ENCODE data around the gene ARL17B.
A peak's percentile ranks its signal among the peaks of the same experiment; 100 is the strongest.
"Not testable (repeated sequence)": the region's sequence is repeated elsewhere in the genome, so short reads cannot be mapped to it uniquely, and the experiment has no call there.

The ARL17B gene

GRCh38 chr17:46291618-46292017 lies 69.9 kb downstream of the ARL17B start:
- not testable (repeated sequence) for DNase-seq (ENCODE audit: extremely low spot score, insufficient read length, low read depth); FAIRE-seq

DNA sequence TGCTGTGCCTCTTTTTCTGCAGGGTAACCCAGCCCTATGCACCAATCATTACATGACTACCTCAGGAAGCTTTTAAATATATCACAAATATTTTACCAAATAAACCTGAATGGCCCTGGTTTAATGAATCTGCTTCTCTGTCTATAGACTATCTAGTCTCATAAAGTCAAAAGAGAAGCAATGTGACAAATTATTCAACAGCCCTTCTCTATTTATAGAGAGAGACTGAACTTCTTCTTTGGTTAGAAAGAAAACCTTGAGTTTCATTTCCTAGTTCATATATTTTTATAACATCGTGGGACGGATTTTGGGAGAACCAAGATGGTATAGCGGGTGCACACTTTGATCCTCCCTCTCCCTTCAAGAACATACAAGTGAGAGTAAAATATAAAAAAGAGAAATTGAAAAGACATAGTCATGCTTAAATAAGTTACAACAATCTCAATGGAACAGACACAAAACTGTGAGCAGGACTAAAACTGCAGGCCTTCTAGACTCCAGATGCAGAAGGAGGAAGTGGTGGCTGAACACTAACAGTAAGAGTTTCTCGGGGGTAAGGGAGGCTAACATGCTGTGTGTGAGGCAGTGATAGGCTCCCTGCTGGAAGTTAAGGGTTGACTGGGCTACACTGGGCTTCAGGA lies 70.5 kb downstream of the ARL17B start:
- not testable (repeated sequence) for DNase-seq (ENCODE audit: extremely low spot score, insufficient read length, low read depth)
- FAIRE-seq, result peak; percentile 82

- FAIRE-seq, result not testable (repeated sequence)
Observed at GRCh38 chr17:46287587-46287986, 74.0 kb downstream of the ARL17B start.

DNA sequence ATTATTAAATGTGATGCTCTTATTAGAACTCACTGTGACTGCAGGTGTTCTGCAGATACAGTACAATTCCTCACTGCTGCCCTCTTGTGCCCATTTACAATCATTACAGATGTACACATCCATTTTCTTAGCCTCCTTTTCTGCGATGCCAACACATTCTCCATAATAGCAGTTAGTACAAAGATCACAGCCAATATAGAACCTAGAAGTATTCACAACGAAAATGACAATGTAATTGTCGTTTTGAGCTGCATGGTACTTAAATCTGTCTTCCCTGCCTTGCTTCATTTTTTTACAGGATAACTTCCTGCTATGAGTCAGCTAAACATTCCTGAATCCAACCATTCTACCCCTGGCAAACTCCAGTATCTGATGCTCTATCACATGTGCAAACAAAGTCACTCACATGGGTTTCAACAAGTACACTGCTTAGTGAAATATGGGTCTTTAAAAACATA lies 74.8 kb downstream of the ARL17B start:
- FAIRE-seq; DNase-seq (ENCODE audit: extremely low spot score, insufficient read length, low read depth): not testable (repeated sequence)

More at GRCh38 chr17:46287587-46287986, 74.0 kb downstream of the ARL17B start:
- DNase-seq (ENCODE audit: extremely low spot score, insufficient read length, low read depth), result not testable (repeated sequence)

- not testable (repeated sequence) for DNase-seq (ENCODE audit: extremely low spot score, insufficient read length, low read depth); FAIRE-seq
Observed at GRCh38 chr17:46285500-46285899, 76.1 kb downstream of the ARL17B start.

DNA sequence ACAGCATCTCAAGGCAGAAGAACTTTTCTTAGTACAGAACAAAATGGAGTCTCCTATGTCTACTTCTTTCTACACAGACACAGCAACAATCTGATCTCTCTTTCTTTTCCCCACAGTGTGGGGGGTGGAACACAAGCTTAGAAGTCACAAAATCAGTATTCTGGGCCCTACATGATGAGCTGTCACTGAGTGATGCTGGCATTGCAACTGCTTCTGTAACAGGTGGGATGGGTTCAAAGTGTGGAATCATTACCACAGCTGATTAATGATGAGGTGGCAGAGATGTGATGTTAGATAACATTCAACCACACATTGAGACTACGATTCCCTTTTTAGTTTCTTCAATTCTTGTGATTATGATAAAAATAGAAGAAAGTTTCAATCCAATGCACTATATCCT lies 77.1 kb downstream of the ARL17B start:
- FAIRE-seq; DNase-seq (ENCODE audit: extremely low spot score, insufficient read length, low read depth): not testable (repeated sequence)

- FAIRE-seq; DNase-seq (ENCODE audit: extremely low spot score, insufficient read length, low read depth): not testable (repeated sequence)
Observed at GRCh38 chr17:46282635-46283034, 78.9 kb downstream of the ARL17B start.

DNA sequence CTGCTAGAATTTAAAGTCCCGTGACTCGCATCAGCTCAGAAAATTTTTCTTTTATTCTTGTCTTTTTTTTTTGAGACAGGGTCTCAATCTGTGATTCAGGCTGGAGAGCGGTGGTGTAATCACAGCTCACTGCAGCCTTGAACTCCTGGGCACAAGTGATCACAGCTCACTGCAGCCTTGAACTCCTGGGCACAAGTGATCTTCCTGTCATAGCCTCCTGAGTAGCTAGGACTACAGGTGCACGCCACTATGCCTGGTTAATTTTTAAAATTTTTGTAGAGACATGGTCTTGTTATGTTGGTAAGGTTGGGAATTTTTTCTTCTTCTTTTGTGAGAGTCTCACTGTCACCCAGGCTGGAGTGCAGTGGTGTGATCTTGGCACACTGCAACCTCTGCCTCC lies 80.2 kb downstream of the ARL17B start:
- FAIRE-seq; DNase-seq (ENCODE audit: extremely low spot score, insufficient read length, low read depth): not testable (repeated sequence)

GRCh38 chr17:46276728-46277479 lies 84.7 kb downstream of the ARL17B start:
- not testable (repeated sequence) for DNase-seq (ENCODE audit: extremely low spot score, insufficient read length, low read depth); FAIRE-seq

GRCh38 chr17:46274238-46274637 lies 87.3 kb downstream of the ARL17B start:
- DNase-seq (ENCODE audit: extremely low spot score, insufficient read length, low read depth) (no peak), FAIRE-seq (no peak)

- DNase-seq (ENCODE audit: extremely low spot score, insufficient read length, low read depth) (no peak), FAIRE-seq (no peak)
Observed at GRCh38 chr17:46273541-46274236, 87.9 kb downstream of the ARL17B start.

GRCh38 chr17:46270032-46270431 lies 91.5 kb downstream of the ARL17B start:
- DNase-seq (ENCODE audit: extremely low spot score, insufficient read length, low read depth) (no peak), FAIRE-seq (no peak)

DNA sequence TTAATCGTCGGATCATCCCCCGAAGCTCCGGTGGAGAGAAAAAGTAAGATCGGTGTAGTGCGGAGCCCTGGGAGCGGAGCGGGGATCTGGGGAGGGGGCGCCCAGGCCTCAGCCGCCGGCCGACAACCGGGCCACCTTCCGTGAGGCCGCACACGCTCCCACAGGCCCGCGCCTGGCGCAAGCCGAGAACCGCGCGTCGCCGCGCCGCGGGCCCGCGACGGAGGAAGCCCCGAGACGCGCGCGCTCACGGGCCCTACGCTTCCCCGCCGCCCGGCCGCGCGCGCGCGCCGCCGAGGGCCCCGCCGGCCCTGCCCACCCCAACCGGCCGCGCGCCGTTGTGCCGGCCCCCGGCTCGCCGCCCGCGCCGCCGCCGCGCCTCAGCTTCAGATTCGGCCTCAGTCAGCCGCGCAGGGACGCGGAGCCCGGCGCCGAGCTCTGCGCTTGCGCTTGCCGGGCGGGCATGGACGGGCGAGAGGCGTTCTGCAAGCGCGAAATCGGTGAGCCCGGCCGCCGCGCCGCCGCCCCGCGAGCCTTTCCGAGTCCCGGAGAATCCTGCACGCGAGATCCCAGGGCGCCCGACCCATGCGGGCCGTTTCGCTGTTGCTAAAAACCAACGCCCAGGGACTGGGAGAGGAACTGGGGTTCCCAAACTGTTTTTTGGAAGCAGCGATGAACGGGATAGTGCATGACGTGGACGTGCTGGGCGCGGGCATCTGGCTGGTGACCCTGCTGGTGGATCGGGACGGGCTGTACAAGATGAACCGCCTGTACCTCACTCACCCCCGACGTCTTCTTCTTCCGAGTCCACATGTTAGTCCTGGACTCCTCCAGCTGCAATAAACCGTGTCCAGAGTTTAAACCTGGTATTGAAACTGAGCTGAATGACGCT lies 94.7 kb downstream of the ARL17B start:
- FAIRE-seq (no peak), DNase-seq (ENCODE audit: extremely low spot score, insufficient read length, low read depth) (peak; percentile 73)

DNA sequence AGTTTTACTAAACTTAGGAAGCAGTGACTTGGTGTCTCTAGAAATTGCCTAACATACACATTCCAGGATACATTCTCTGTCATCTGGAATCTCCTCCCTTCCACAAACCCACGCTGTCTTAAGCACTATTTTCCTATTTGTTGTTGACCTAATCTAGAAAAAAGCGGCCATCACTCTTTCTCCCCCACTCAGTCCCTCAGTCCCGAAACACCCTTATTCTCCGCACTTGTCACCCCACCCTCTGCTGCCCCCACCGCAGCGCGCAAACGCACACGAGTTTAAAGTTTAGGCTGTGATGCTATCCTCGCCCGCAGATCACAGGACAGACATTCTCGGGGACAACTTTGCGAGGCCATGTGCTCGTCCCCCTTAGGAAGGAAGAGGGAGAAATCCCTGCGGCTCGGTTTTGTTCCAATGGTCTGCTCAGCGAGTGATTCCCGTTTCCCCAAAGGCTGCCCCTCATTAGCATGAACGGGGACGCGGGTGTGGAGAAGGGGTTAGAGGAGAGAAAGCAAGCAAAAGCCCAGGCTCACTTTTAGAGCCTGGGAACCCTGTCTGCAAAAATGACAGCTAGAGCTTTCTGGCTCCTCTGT lies 95.4 kb downstream of the ARL17B start:
- not testable (repeated sequence) for FAIRE-seq; DNase-seq (ENCODE audit: extremely low spot score, insufficient read length, low read depth)

DNA sequence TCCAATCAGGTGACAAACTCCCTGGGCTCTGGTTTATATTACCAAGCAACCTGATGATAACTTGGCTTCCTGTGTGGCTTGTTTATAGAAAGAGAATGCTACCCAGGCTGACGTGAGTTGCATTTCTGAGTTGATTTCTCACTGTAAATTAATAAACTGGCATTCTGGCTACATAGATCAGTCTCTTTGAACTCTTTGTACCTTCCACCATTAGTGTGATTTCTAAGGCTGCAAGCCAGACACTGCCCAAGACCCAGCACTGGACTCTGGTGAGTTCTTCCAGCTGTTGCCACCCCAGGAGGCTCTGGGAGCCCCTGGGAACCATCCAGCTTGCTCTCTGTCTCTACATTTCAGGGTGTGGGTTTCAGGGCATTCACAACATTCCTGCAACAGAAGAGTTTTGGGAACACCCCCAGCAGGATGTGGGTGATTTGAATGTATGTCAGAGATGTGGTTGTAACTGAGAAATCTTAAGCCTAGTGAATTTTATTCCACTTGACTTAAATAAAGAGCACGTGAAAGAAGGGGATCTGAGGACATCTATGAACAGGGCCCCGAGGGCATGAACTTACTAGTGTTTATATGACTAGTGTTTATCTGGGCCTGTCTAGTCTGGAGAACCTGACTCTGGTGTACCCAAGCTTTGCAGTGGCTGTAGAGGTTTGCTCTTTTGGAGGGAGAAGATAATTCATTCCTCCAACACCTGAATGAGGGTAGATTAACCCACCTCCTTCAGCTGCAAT lies 96.9 kb downstream of the ARL17B start:
- FAIRE-seq (no peak), DNase-seq (ENCODE audit: extremely low spot score, insufficient read length, low read depth) (no peak)

DNA sequence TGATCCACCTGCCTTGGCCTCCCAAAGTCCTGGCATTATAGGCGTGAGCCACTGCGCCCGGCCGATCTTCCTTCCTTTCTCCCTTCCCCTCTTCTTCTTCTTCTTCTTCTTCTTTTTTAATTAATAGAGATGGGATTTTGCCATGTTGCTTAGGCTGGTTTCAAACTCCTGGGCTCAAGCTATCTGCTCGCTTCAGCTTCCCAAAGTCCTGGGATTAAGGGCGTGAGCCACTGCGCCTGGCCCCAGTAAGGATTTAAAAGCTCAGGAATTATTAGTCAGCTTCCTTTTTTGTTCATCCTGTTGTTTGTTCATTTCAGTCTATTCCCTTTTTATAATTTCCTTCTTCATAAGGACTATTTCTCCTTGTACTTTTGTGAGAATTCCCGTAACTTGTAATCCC lies 99.3 kb downstream of the ARL17B start:
- FAIRE-seq (no peak), DNase-seq (ENCODE audit: extremely low spot score, insufficient read length, low read depth) (no peak)

GRCh38 chr17:46259845-46260661 lies 101.5 kb downstream of the ARL17B start:
- peak; percentile 39 for FAIRE-seq
- not testable (repeated sequence) for DNase-seq (ENCODE audit: extremely low spot score, insufficient read length, low read depth)

DNA sequence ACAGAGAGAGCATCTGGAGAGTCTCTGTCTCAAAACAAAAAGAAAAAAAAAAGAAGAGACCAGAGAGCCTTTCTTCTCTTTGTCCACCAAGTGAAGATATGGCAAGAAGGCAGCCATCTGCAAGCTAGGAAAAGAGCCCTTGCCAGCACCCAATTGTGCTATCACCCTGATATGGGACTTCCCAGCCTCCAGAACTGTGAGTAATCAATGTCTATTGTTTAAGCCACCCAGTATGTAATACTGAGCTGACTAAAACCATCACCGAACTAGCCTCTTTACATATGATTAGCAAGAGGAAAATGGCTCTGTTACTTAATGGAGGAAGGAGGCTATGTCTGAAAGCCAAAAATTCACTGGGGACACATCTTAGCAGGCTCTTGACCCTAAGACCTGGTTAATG lies 105.2 kb downstream of the ARL17B start:
- FAIRE-seq, result not testable (repeated sequence)

More for the DNA sequence above, 105.2 kb downstream of the ARL17B start:
- DNase-seq (ENCODE audit: extremely low spot score, insufficient read length, low read depth), result not testable (repeated sequence)
